Naive B cell (primary cell): ENCODE results near the gene HOXC4. TPM values are rescaled to one million over a fixed set of nuclear protein-coding genes. Genes with fewer than 3 reads are reported as not detected.

Experiments used
- polyA plus RNA-seq, 6 donors: library from polyadenylated mRNA; unstranded; fragments of 300-500 nt; fragmentation: Illumina TruSeq; gene quantifications; one replicate each; pipeline ENCODE4 v1.2.3, GENCODE V29; 2021; ENCODE audit warnings: low read depth in 6 of 6

Gene HOXC4
- polyA plus RNA-seq, 6 donors from 2014 or later = 0.17 to 1.0 (median 0.42) TPM; not detected in 1

Other genes with a start within 250 kb of the HOXC4 start
- not detected for gene HOXC13, start 115.0 kb upstream of the HOXC4 start, polyA plus RNA-seq
- not detected for gene HOXC12, start 98.9 kb upstream of the HOXC4 start, polyA plus RNA-seq
- not detected for gene HOXC11, start 80.7 kb upstream of the HOXC4 start, polyA plus RNA-seq
- not detected for gene HOTAIR, start 78.9 kb upstream of the HOXC4 start, polyA plus RNA-seq
- gene HOXC10, start 68.7 kb upstream of the HOXC4 start, polyA plus RNA-seq = not detected
- not detected for gene HOXC9, start 53.7 kb upstream of the HOXC4 start, polyA plus RNA-seq
- not detected for gene HOXC8, start 44.9 kb upstream of the HOXC4 start, polyA plus RNA-seq
- not detected for gene HOXC6, start 25.4 kb upstream of the HOXC4 start, polyA plus RNA-seq
- gene HOXC5, start 20.8 kb upstream of the HOXC4 start, polyA plus RNA-seq = not detected
- 10 to 100 TPM; 27.3 to 44.4 (median 35.4) TPM for gene SMUG1, start 135.2 kb downstream of the HOXC4 start, polyA plus RNA-seq
- gene CBX5, start 226.3 kb downstream of the HOXC4 start, polyA plus RNA-seq = 10 to 100 TPM; 12.3 to 31.8 (median 24.1) TPM
- 100 to 1,000 TPM; 658 to 830 (median 791) TPM for gene HNRNPA1, start 226.9 kb downstream of the HOXC4 start, polyA plus RNA-seq
- 1 to 10 TPM in 3 of 6 donors, under 1 TPM in 2, not detected in 1; 0.51 to 3.6 (median 1.5) TPM for gene NFE2, start 247.2 kb downstream of the HOXC4 start, polyA plus RNA-seq